ENCODE data around the gene MEIKIN. TPM values are rescaled to one million over a fixed set of nuclear protein-coding genes. Genes with fewer than 3 reads are reported as not detected.

Gene MEIKIN
- total RNA-seq, 2 experiments from 2014 or later, result not detected

DNA sequence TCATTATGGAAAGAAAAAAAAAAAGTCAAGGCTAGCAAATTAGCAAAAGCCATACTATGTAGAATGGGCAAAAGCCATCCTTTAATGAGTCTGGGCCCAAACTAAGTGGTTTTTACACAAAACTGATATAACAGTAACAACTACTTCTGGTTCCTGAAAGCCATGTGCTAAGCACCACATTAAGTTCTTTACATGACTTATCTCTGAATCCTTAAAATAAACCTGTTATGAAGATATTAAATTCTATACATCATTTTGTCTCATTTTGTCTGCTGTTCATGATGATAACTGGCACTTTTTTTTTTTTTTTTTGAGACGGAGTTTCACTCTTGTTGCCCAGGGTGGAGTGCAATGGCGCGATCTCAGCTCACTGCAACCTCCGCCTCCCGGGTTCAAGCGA lies 153.6 kb downstream of the MEIKIN start:
- no peaks in the 10 kb centered on the region for H3K9me2 ChIP-seq (ENCODE audit: insufficient read depth, low read length)
- H3K27ac ChIP-seq (ENCODE audit: low read depth, low read length, poor library complexity, severe bottlenecking), result no peak overlapping the region
- no peaks in the 10 kb centered on the region for H3K9me3 ChIP-seq (ENCODE audit: low read length)
- ChIA-PET POLR2A (interaction anchor here (0.8 kb wide), 1 partner anchor 906 kb away, joined by 5 read pairs; no protein-coding TSS in a partner anchor), CTCF (ENCODE audit: unreplicated experiment) (no interaction called here)
- DNase-seq (ENCODE audit: low spot score), result no peak
- peaks cover 29% of the 10 kb centered on the region for H3K4me1 ChIP-seq (ENCODE audit: insufficient read depth, low read length, poor library complexity, severe bottlenecking)
- BruUV-seq (replicated peaks), result no TSS peak
- TF ChIP-seq EZH2phosphoT487 (IDR thresholded peaks at IDR 0.05; ENCODE audit: borderline replicate concordance, low read depth, low read length) (no peak), CTCF (conservative IDR thresholded peaks at IDR 0.05; ENCODE audit: low read length) (no peak)
- intact Hi-C loops (cut with micrococcal nuclease; ENCODE audit: unreplicated experiment), result loop anchor here (10.0 kb wide), 2 partner anchors 527 to 627 kb away; partner anchors contain the start of genes CDC42SE2 and HINT1
- H3K79me2 ChIP-seq (ENCODE audit: insufficient read depth, low read depth, low read length), result peaks cover 92% of the 10 kb centered on the region
- no peaks in the 10 kb centered on the region for H3K36me3 ChIP-seq (ENCODE audit: insufficient read depth, low read length)
- H4K20me1 ChIP-seq (ENCODE audit: insufficient read depth, low read length), result peaks cover 23% of the 10 kb centered on the region
- H3K4me3 ChIP-seq (ENCODE audit: low read depth, low read length, poor library complexity, severe bottlenecking), result no peak overlapping the region
- no peak overlapping the region for H2AFZ ChIP-seq (ENCODE audit: low read length)
- H3K4me2 ChIP-seq (ENCODE audit: low read length), result no peak overlapping the region

GRCh38 chr5:131790550-131790949 lies 154.9 kb downstream of the MEIKIN start:
- H3K36me3 ChIP-seq (ENCODE audit: insufficient read depth, low read length), result no peaks in the 10 kb centered on the region
- H4K20me1 ChIP-seq (ENCODE audit: insufficient read depth, low read length), result peaks cover 18% of the 10 kb centered on the region
- no peak for TF ChIP-seq EZH2phosphoT487 (IDR thresholded peaks at IDR 0.05; ENCODE audit: borderline replicate concordance, low read depth, low read length)
- H3K4me1 ChIP-seq (ENCODE audit: insufficient read depth, low read length, poor library complexity, severe bottlenecking), result peaks cover 29% of the 10 kb centered on the region
- no peak overlapping the region for H3K4me3 ChIP-seq (ENCODE audit: low read depth, low read length, poor library complexity, severe bottlenecking)
- no peak overlapping the region for H2AFZ ChIP-seq (ENCODE audit: low read length)
- H3K4me2 ChIP-seq (ENCODE audit: low read length), result no peak overlapping the region
- ChIA-PET CTCF (ENCODE audit: unreplicated experiment) (no interaction called here), POLR2A (interaction anchor here (0.6 to 1.3 kb wide), 2 partner anchors 32 to 190 kb away, joined by 3 read pairs; no protein-coding TSS in a partner anchor)
- intact Hi-C loops (cut with micrococcal nuclease; ENCODE audit: unreplicated experiment), result loop anchor here (10.0 kb wide), 2 partner anchors 526 to 626 kb away; partner anchors contain the start of genes CDC42SE2 and HINT1
- H3K27ac ChIP-seq (ENCODE audit: low read depth, low read length, poor library complexity, severe bottlenecking), result no peak overlapping the region
- no TSS peak for BruUV-seq (replicated peaks)
- DNase-seq (ENCODE audit: low spot score), result no peak
- no peaks in the 10 kb centered on the region for H3K9me2 ChIP-seq (ENCODE audit: insufficient read depth, low read length)
- H3K9me3 ChIP-seq (ENCODE audit: low read length), result no peaks in the 10 kb centered on the region
- peaks cover 93% of the 10 kb centered on the region for H3K79me2 ChIP-seq (ENCODE audit: insufficient read depth, low read depth, low read length)

GRCh38 chr5:131789765-131790164 lies 155.7 kb downstream of the MEIKIN start:
- peaks cover 21% of the 10 kb centered on the region for H3K4me1 ChIP-seq (ENCODE audit: insufficient read depth, low read length, poor library complexity, severe bottlenecking)
- H3K36me3 ChIP-seq (ENCODE audit: insufficient read depth, low read length), result no peaks in the 10 kb centered on the region
- CTCF ChIA-PET (ENCODE audit: unreplicated experiment), result no interaction called here
- no peaks in the 10 kb centered on the region for H3K9me3 ChIP-seq (ENCODE audit: low read length)
- H3K4me3 ChIP-seq (ENCODE audit: low read depth, low read length, poor library complexity, severe bottlenecking), result no peak overlapping the region
- TF ChIP-seq CTCF (conservative IDR thresholded peaks at IDR 0.05; ENCODE audit: low read length) (no peak), EZH2phosphoT487 (IDR thresholded peaks at IDR 0.05; ENCODE audit: borderline replicate concordance, low read depth, low read length) (no peak)
- no peak overlapping the region for H2AFZ ChIP-seq (ENCODE audit: low read length)
- POLR2A ChIA-PET, result interaction anchor here (0.8 kb wide), 1 partner anchor 74 kb away, joined by 3 read pairs; no protein-coding TSS in a partner anchor
- H3K4me2 ChIP-seq (ENCODE audit: low read length), result no peak overlapping the region
- H3K9me2 ChIP-seq (ENCODE audit: insufficient read depth, low read length), result no peaks in the 10 kb centered on the region
- H3K27ac ChIP-seq (ENCODE audit: low read depth, low read length, poor library complexity, severe bottlenecking), result no peak overlapping the region
- no TSS peak for BruUV-seq (replicated peaks)
- DNase-seq (ENCODE audit: low spot score), result no peak
- H4K20me1 ChIP-seq (ENCODE audit: insufficient read depth, low read length), result peaks cover 10% of the 10 kb centered on the region
- intact Hi-C loops (cut with micrococcal nuclease; ENCODE audit: unreplicated experiment), result loop anchor here (10.0 kb wide), 2 partner anchors 525 to 625 kb away; partner anchors contain the start of genes CDC42SE2 and HINT1
- H3K79me2 ChIP-seq (ENCODE audit: insufficient read depth, low read depth, low read length), result peaks cover 87% of the 10 kb centered on the region

Measured in OCI-LY7 (cell line).